Measurements from ENCODE around the gene NGB. TPM values are rescaled to one million over a fixed set of nuclear protein-coding genes. Genes with fewer than 3 reads are reported as not detected.

Gene NGB
- total RNA-seq, 2 experiments from 2014 or later, result not detected

DNA sequence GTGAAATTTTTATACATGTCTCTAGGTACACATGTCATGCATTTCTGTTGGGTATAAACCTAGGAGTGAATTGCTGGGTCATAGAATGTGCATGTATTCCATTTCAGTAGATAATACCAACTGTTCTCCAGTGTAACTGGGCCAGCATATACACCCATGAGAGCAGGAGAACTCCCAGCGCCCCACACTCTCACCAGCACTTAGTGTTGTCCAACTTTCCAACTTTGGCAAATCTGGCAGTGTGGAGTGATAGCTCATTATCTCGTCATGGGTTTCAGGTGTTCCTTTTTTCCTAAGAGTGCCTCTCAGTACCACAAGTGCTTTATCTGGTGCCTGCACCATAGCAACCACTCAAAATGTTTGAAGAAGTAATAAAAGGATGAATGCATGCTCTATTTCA, 40.1 kb downstream of the NGB start:
- Mint-ChIP-seq H3K27ac (no peak overlapping the region), H3K4me3 (no peak overlapping the region), H3K36me3 (ENCODE audit: low read depth) (no peaks in the 10 kb centered on the region), H3K27me3 (peaks cover 3% of the 10 kb centered on the region), H3K4me1 (ENCODE audit: low read depth) (no peaks in the 10 kb centered on the region), H3K9me3 (peaks cover 2% of the 10 kb centered on the region)
- Histone ChIP-seq H3K36me3 (ENCODE audit: insufficient read depth, low read length) (no peaks in the 10 kb centered on the region), H3K4me3 (ENCODE audit: low read length) (no peak overlapping the region), H3K4me1 (ENCODE audit: insufficient read depth, low read length) (no peaks in the 10 kb centered on the region), H3K9me3 (ENCODE audit: control insufficient read depth in 1 of 2, insufficient read depth in 1 of 2, low read length in 2 of 2) (peaks cover 0 to 6% of the 10 kb centered on the region in 2 experiments), H3K27ac (ENCODE audit: low read depth in 1 of 2, low read length in 2 of 2) (no peak overlapping the region), H3K27me3 (ENCODE audit: control insufficient read depth in 1 of 2, insufficient read depth in 2 of 2, low read length in 2 of 2) (no peaks in the 10 kb centered on the region)
- CTCF ChIA-PET, result no interaction called here
- DNase-seq (no peak), ATAC-seq (ENCODE audit: poor library complexity) (no peak)
- TF ChIP-seq, protein P1, sequence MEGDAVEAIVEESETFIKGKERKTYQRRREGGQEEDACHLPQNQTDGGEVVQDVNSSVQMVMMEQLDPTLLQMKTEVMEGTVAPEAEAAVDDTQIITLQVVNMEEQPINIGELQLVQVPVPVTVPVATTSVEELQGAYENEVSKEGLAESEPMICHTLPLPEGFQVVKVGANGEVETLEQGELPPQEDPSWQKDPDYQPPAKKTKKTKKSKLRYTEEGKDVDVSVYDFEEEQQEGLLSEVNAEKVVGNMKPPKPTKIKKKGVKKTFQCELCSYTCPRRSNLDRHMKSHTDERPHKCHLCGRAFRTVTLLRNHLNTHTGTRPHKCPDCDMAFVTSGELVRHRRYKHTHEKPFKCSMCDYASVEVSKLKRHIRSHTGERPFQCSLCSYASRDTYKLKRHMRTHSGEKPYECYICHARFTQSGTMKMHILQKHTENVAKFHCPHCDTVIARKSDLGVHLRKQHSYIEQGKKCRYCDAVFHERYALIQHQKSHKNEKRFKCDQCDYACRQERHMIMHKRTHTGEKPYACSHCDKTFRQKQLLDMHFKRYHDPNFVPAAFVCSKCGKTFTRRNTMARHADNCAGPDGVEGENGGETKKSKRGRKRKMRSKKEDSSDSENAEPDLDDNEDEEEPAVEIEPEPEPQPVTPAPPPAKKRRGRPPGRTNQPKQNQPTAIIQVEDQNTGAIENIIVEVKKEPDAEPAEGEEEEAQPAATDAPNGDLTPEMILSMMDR (IDR thresholded peaks at IDR 0.05), result no peak
- POLR2A ChIA-PET, result no interaction called here
- intact Hi-C loops (cut with DNase I, micrococcal nuclease), result no loop called here

DNA sequence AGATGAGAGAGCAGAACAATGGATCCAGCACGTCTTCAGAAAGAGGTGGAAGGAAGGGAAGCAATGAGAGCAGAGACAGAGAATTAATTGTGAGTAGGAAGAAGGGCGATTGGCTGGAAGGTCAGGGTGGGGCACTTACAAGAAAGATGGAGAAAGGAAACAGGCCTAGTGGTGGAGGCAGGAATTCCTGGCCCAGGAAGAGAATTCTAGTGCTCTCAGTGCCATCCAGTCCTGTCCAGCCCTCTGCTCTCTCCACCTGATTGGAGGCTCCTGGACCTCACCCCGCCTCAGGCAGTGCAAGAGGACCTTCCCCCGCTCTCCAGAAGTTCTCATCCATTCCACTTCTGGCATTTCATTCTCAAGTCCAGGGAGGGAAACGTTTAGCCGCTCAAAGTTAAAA, 43.0 kb downstream of the NGB start:
- no peaks in the 10 kb centered on the region for H3K27me3 Mint-ChIP-seq
- Histone ChIP-seq H3K27ac (ENCODE audit: low read depth in 1 of 2, low read length in 2 of 2) (no peak overlapping the region), H3K4me1 (ENCODE audit: insufficient read depth, low read length) (no peaks in the 10 kb centered on the region), H3K4me3 (ENCODE audit: low read length) (no peak overlapping the region), H3K36me3 (ENCODE audit: insufficient read depth, low read length) (no peaks in the 10 kb centered on the region), H3K27me3 (ENCODE audit: control insufficient read depth in 1 of 2, insufficient read depth in 2 of 2, low read length in 2 of 2) (no peaks in the 10 kb centered on the region), H3K9me3 (ENCODE audit: control insufficient read depth in 1 of 2, insufficient read depth in 1 of 2, low read length in 2 of 2) (peaks cover 0 to 6% of the 10 kb centered on the region in 2 experiments)
- no peaks in the 10 kb centered on the region for H3K4me1 Mint-ChIP-seq (ENCODE audit: low read depth)
- H3K9me3 Mint-ChIP-seq, result peaks cover 2% of the 10 kb centered on the region
- no peak for ATAC-seq (ENCODE audit: poor library complexity)
- no peak overlapping the region for H3K4me3 Mint-ChIP-seq
- H3K27ac Mint-ChIP-seq, result no peak overlapping the region
- CTCF ChIA-PET, result no interaction called here
- intact Hi-C loops (cut with DNase I, micrococcal nuclease), result no loop called here
- H3K36me3 Mint-ChIP-seq (ENCODE audit: low read depth), result no peaks in the 10 kb centered on the region
- POLR2A ChIA-PET, result no interaction called here
- TF ChIP-seq, protein P1 (IDR thresholded peaks at IDR 0.05), result no peak
- DNase-seq, result no peak

DNA sequence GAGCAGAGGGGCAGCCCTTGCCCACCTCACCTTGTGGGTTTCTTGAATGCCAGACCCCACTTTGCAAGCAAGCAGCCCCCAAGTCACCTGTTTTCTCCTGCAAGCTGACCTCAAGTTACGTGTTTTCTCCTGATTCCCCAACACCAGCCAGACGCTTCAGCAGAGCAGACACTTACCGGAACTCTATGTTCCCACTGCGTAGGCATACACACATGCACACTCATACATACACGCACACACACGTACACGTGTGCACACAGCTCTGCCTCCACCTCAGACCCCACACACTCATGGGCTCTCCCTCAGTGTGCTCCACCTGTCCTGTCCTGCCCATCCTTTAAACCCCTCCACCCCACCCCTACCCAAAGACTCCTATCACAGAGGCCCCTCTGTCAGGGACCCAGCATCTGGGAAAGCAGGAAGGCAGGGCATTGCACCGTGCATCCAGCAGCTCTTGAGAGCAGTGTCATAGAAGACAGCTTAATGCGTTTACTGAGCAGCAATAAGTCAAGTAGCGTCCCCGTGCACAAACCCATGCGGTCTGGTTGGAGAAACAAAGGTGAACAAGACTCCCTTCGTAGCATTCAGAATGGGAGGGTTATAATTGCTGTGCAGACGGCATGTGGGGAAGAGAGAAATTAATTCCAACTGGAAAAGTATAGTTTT, 45.0 kb downstream of the NGB start:
- H3K27me3 Mint-ChIP-seq, result no peaks in the 10 kb centered on the region
- CTCF ChIA-PET, result no interaction called here
- H3K4me1 Mint-ChIP-seq (ENCODE audit: low read depth), result no peaks in the 10 kb centered on the region
- H3K9me3 ChIP-seq (ENCODE audit: control insufficient read depth in 1 of 2, insufficient read depth in 1 of 2, low read length in 2 of 2), result no peaks in the 10 kb centered on the region
- ATAC-seq (ENCODE audit: poor library complexity) (no peak), DNase-seq (no peak)
- H3K4me3 ChIP-seq (ENCODE audit: low read length), result no peak overlapping the region
- H3K9me3 Mint-ChIP-seq, result peaks cover under 1% of the 10 kb centered on the region
- no peak overlapping the region for H3K4me3 Mint-ChIP-seq
- TF ChIP-seq, protein P1 (IDR thresholded peaks at IDR 0.05), result no peak
- H3K27ac ChIP-seq (ENCODE audit: low read depth in 1 of 2, low read length in 2 of 2), result no peak overlapping the region
- intact Hi-C loops (cut with DNase I, micrococcal nuclease), result no loop called here
- no peaks in the 10 kb centered on the region for H3K36me3 ChIP-seq (ENCODE audit: insufficient read depth, low read length)
- POLR2A ChIA-PET, result no interaction called here
- no peak overlapping the region for H3K27ac Mint-ChIP-seq
- no peaks in the 10 kb centered on the region for H3K27me3 ChIP-seq (ENCODE audit: control insufficient read depth in 1 of 2, insufficient read depth in 2 of 2, low read length in 2 of 2)
- H3K4me1 ChIP-seq (ENCODE audit: insufficient read depth, low read length), result no peaks in the 10 kb centered on the region
- no peaks in the 10 kb centered on the region for H3K36me3 Mint-ChIP-seq (ENCODE audit: low read depth)
